ENCODE measurements around the gene TBRG1.
A peak's percentile ranks its signal among the peaks of the same experiment; 100 is the strongest.

TBRG1 gene

GRCh38 chr11:124673333-124674167 lies 50.9 kb downstream of the TBRG1 start, which contains the start of the genes SIAE and SPA17:
SIAE (minus strand) TSS chr11:124673739; CDS start chr11:124673708, 31 bp downstream.
SPA17 (plus strand) TSS chr11:124673904; CDS start chr11:124675265, 1,361 bp downstream.
- peak; percentile 91 for DNase-seq (ENCODE audit: low spot score)
- TF ChIP-seq CTCF (IDR thresholded peaks at IDR 0.05; ENCODE audit: extremely low read depth, missing control alignments) = no peak

- no peak for DNase-seq (ENCODE audit: low spot score)
- no peak for TF ChIP-seq CTCF (IDR thresholded peaks at IDR 0.05; ENCODE audit: extremely low read depth, missing control alignments)
These were observed 51.5 kb downstream of the TBRG1 start for GRCh38 chr11:124674168-124674517.

GRCh38 chr11:124674571-124674970 lies 51.9 kb downstream of the TBRG1 start:
- TF ChIP-seq CTCF (IDR thresholded peaks at IDR 0.05; ENCODE audit: extremely low read depth, missing control alignments) = no peak
- no peak for DNase-seq (ENCODE audit: low spot score)

GRCh38 chr11:124676386-124676785 lies 53.7 kb downstream of the TBRG1 start:
- no peak for DNase-seq (ENCODE audit: low spot score)
- no peak for TF ChIP-seq CTCF (IDR thresholded peaks at IDR 0.05; ENCODE audit: extremely low read depth, missing control alignments)

GRCh38 chr11:124678416-124678815 lies 55.8 kb downstream of the TBRG1 start:
- DNase-seq (ENCODE audit: low spot score) = no peak
- no peak for TF ChIP-seq CTCF (IDR thresholded peaks at IDR 0.05; ENCODE audit: extremely low read depth, missing control alignments)

GRCh38 chr11:124681421-124681820 lies 58.8 kb downstream of the TBRG1 start:
- no peak for TF ChIP-seq CTCF (IDR thresholded peaks at IDR 0.05; ENCODE audit: extremely low read depth, missing control alignments)
- DNase-seq (ENCODE audit: low spot score) = no peak

- TF ChIP-seq CTCF (IDR thresholded peaks at IDR 0.05; ENCODE audit: extremely low read depth, missing control alignments) = no peak
- DNase-seq (ENCODE audit: low spot score) = no peak
These were observed 59.8 kb downstream of the TBRG1 start for GRCh38 chr11:124682443-124682842.

Data from GM20000 (cell line).